ENCODE results near the gene SURF6. TPM values are rescaled to one million over a fixed set of nuclear protein-coding genes. Genes with fewer than 3 reads are reported as not detected.
"Not testable (repeated sequence)": the region's sequence is repeated elsewhere in the genome, so short reads cannot be mapped to it uniquely, and the experiment has no call there.

The SURF6 gene
- total RNA-seq, 1 donor from 2014 or later: 30.8 TPM

GRCh38 chr9:133305731-133306130 is 30.3 kb downstream of the SURF6 start:
- H3K4me3 ChIP-seq (ENCODE audit: low read depth, low read length): no peak overlapping the region
- no peak for DNase-seq (ENCODE audit: low read depth)
- TF ChIP-seq, protein P1, sequence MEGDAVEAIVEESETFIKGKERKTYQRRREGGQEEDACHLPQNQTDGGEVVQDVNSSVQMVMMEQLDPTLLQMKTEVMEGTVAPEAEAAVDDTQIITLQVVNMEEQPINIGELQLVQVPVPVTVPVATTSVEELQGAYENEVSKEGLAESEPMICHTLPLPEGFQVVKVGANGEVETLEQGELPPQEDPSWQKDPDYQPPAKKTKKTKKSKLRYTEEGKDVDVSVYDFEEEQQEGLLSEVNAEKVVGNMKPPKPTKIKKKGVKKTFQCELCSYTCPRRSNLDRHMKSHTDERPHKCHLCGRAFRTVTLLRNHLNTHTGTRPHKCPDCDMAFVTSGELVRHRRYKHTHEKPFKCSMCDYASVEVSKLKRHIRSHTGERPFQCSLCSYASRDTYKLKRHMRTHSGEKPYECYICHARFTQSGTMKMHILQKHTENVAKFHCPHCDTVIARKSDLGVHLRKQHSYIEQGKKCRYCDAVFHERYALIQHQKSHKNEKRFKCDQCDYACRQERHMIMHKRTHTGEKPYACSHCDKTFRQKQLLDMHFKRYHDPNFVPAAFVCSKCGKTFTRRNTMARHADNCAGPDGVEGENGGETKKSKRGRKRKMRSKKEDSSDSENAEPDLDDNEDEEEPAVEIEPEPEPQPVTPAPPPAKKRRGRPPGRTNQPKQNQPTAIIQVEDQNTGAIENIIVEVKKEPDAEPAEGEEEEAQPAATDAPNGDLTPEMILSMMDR (IDR thresholded peaks at IDR 0.05; ENCODE audit: insufficient read depth, low read length, poor library complexity, severe bottlenecking): no peak
- peaks cover 20% of the 10 kb centered on the region for H3K27me3 ChIP-seq (ENCODE audit: control insufficient read depth, insufficient read depth, low read length)
- no peaks in the 10 kb centered on the region for H3K36me3 ChIP-seq (ENCODE audit: control insufficient read depth, insufficient read depth, low read length)

GRCh38 chr9:133304477-133305377 is 31.3 kb downstream of the SURF6 start:
- no peaks in the 10 kb centered on the region for H3K36me3 ChIP-seq (ENCODE audit: control insufficient read depth, insufficient read depth, low read length)

GRCh38 chr9:133304158-133304470 is 31.9 kb downstream of the SURF6 start:
- H3K27me3 ChIP-seq (ENCODE audit: control insufficient read depth, insufficient read depth, low read length): peaks cover 20% of the 10 kb centered on the region
- no peaks in the 10 kb centered on the region for H3K36me3 ChIP-seq (ENCODE audit: control insufficient read depth, insufficient read depth, low read length)
- TF ChIP-seq, protein P1 (IDR thresholded peaks at IDR 0.05; ENCODE audit: insufficient read depth, low read length, poor library complexity, severe bottlenecking): no peak
- no peak for DNase-seq (ENCODE audit: low read depth)
- no peak overlapping the region for H3K4me3 ChIP-seq (ENCODE audit: low read depth, low read length)

More at GRCh38 chr9:133304477-133305377, 31.3 kb downstream of the SURF6 start:
- TF ChIP-seq, protein P1 (IDR thresholded peaks at IDR 0.05; ENCODE audit: insufficient read depth, low read length, poor library complexity, severe bottlenecking): no peak
- Histone ChIP-seq H3K4me3 (ENCODE audit: low read depth, low read length) (no peak overlapping the region), H3K27me3 (ENCODE audit: control insufficient read depth, insufficient read depth, low read length) (peaks cover 20% of the 10 kb centered on the region)
- no peak for DNase-seq (ENCODE audit: low read depth)

GRCh38 chr9:133303266-133304157 is 32.5 kb downstream of the SURF6 start:
- TF ChIP-seq, protein P1 (IDR thresholded peaks at IDR 0.05; ENCODE audit: insufficient read depth, low read length, poor library complexity, severe bottlenecking): no peak
- H3K4me3 ChIP-seq (ENCODE audit: low read depth, low read length): no peak overlapping the region
- no peaks in the 10 kb centered on the region for H3K36me3 ChIP-seq (ENCODE audit: control insufficient read depth, insufficient read depth, low read length)
- no peak for DNase-seq (ENCODE audit: low read depth)
- H3K27me3 ChIP-seq (ENCODE audit: control insufficient read depth, insufficient read depth, low read length): peaks cover 20% of the 10 kb centered on the region

GRCh38 chr9:133301253-133302230 is 34.4 kb downstream of the SURF6 start:
- H3K27me3 ChIP-seq (ENCODE audit: control insufficient read depth, insufficient read depth, low read length): peaks cover 17% of the 10 kb centered on the region
- no peaks in the 10 kb centered on the region for H3K36me3 ChIP-seq (ENCODE audit: control insufficient read depth, insufficient read depth, low read length)
- no peak for DNase-seq (ENCODE audit: low read depth)
- TF ChIP-seq, protein P1 (IDR thresholded peaks at IDR 0.05; ENCODE audit: insufficient read depth, low read length, poor library complexity, severe bottlenecking): no peak
- no peak overlapping the region for H3K4me3 ChIP-seq (ENCODE audit: low read depth, low read length)

DNA sequence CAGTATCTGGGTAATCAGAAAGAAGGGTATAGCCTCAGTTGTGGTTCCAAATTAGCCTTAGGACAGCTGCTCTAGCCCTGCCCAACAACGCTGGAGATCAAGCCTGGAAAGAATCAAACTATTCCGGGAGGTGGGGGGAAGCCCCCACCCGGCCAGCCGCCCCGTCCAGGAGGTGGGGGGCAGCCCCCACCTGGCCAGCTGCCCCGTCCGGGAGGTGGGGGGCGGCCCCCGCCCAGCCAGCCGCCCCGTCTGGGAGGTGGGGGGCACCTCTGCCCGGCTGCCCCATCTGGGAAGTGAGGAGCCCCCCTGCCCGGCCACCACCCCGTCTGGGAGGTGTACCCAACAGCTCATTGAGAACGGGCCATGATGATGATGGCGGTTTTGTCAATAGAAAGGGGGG is 36.0 kb downstream of the SURF6 start:
- not testable (repeated sequence) for DNase-seq (ENCODE audit: low read depth); H3K4me3 ChIP-seq (ENCODE audit: low read depth, low read length); H3K36me3 ChIP-seq (ENCODE audit: control insufficient read depth, insufficient read depth, low read length)
- H3K27me3 ChIP-seq (ENCODE audit: control insufficient read depth, insufficient read depth, low read length): peaks cover 17% of the 10 kb centered on the region
